K562 (cell line): ENCODE data around the gene OR52M1. TPM values are rescaled to one million over a fixed set of nuclear protein-coding genes. Genes with fewer than 3 reads are reported as not detected.

Source experiments
- ATAC-seq: fragments of 200-7000 bp; cut with Tn5 transposase; 3 replicates; pipeline ENCODE4 v1.9.1; 2020; ENCODE audit warnings: moderate library complexity
- BruUV-seq: library from RNA; stranded (reverse); fragments of 400-500 nt; replicated peaks from 2 replicates; lab custom pipeline; 2021; lab: Mats Ljungman, UMichigan
- CTCF ChIA-PET: fragments of 300-600 bp; formaldehyde crosslinking; extraction: SDS; loops from one replicate; lab custom pipeline; 2021; ENCODE audit warnings: low intra/inter-chr PET ratio; lab: Yijun Ruan, JAX
- POLR2A ChIA-PET: fragments of 300-600, 350-650 bp; sonication (Branson Sonifier 250); formaldehyde crosslinking; extraction: SDS; loops from one replicate; lab custom pipeline; 2021; ENCODE audit warnings: antibody characterized with exemption, inconsistent platforms; lab: Yijun Ruan, JAX
- DNase-seq, 4 experiments: peaks; one replicate each; pipeline versions ENCODE4 v3.0.0 to v3.0.0-alpha.2; 2011 to 2018; ENCODE audit warnings: low spot score in 3 of 4, mixed read lengths in 3 of 4; ENCODE audit errors: extremely low read depth in 1 of 4
- FAIRE-seq: peaks from 2 replicates; lab custom pipeline; 2011; peaks lifted over from hg19 to GRCh38; lab: Jason Lieb, UNC
- H2AFZ ChIP-seq: 2 replicates; pipeline ENCODE4 v1.6.0; 2011; ENCODE audit warnings: low read depth, low read length, control low read depth, inconsistent platforms
- H3K27ac ChIP-seq: fragments of 200-600 bp; 3 replicates; pipeline ENCODE4 v1.8.0; 2011; ENCODE audit warnings: low read depth, mild to moderate bottlenecking, control low read depth, inconsistent platforms, low read length, moderate library complexity, mixed read lengths; ENCODE audit errors: extremely low read depth
- H3K27me3 ChIP-seq, 2 experiments: fragments of 300-600 bp in 1 of 2; 2 replicates in 1 of 2; 3 replicates in 1 of 2; pipeline versions ENCODE4 v1.6.0 to v1.8.0; 2011; ENCODE audit warnings: inconsistent platforms in 2 of 2, low read length in 2 of 2, mild to moderate bottlenecking in 1 of 2, mixed read lengths in 1 of 2, moderate library complexity in 1 of 2; ENCODE audit not compliant: control insufficient read depth in 2 of 2, insufficient read depth in 2 of 2
- H3K36me3 ChIP-seq: fragments of 300-600 bp; 3 replicates; pipeline ENCODE4 v1.8.0; 2011; ENCODE audit warnings: mild to moderate bottlenecking, low read length, inconsistent platforms; ENCODE audit not compliant: control insufficient read depth, insufficient read depth
- H3K4me1 ChIP-seq, 2 experiments: fragments of 200-600 bp in 1 of 2; replicated peaks in 1 of 2; 2 replicates in 1 of 2; 3 replicates in 1 of 2; pipeline versions ENCODE4 v1.5.1 to v1.8.0; 2011; ENCODE audit warnings: inconsistent platforms in 2 of 2, low read length in 2 of 2, mild to moderate bottlenecking in 1 of 2, mixed read lengths in 1 of 2, moderate library complexity in 1 of 2; ENCODE audit not compliant: control insufficient read depth in 2 of 2, insufficient read depth in 2 of 2
- H3K4me2 ChIP-seq: 2 replicates; pipeline ENCODE4 v1.6.1; 2011; ENCODE audit warnings: low read length, control low read depth, inconsistent platforms, mixed read lengths; ENCODE audit not compliant: insufficient read depth
- H3K4me3 ChIP-seq: fragments of 200-600 bp; sonication (generic), shearing (Covaris generic); 2 replicates; pipeline ENCODE4 v1.5.1; 2016; ENCODE audit warnings: control low read depth, inconsistent platforms
- H3K79me2 ChIP-seq: fragments of 200-600 bp; 3 replicates; pipeline ENCODE4 v1.8.0; 2011; ENCODE audit warnings: low read length, inconsistent platforms; ENCODE audit not compliant: control insufficient read depth, insufficient read depth
- H3K9ac ChIP-seq, 2 experiments: 2 replicates each; pipeline versions ENCODE4 v1.6.0 to v1.6.1; 2011; ENCODE audit warnings: low read depth in 2 of 2, low read length in 2 of 2, control low read depth in 1 of 2, inconsistent platforms in 1 of 2, mild to moderate bottlenecking in 1 of 2, mixed read lengths in 1 of 2; ENCODE audit not compliant: insufficient read depth in 1 of 2
- H3K9me1 ChIP-seq: one replicate; pipeline ENCODE4 v1.6.0; 2011; ENCODE audit warnings: inconsistent platforms, mild to moderate bottlenecking, low read length, moderate library complexity; ENCODE audit not compliant: control insufficient read depth, insufficient read depth
- H3K9me3 ChIP-seq: replicated peaks from 2 replicates; pipeline ENCODE4 v1.5.1; 2011; ENCODE audit warnings: low read depth, low read length, inconsistent platforms; ENCODE audit not compliant: control insufficient read depth, insufficient read depth
- H4K20me1 ChIP-seq: replicated peaks from 2 replicates; pipeline ENCODE4 v1.6.1; 2011; ENCODE audit warnings: low read length, inconsistent platforms, mixed read lengths; ENCODE audit not compliant: control insufficient read depth, insufficient read depth
- CREB1 ChIP-seq, 2 experiments: sonication (generic) in 1 of 2; formaldehyde crosslinking in 1 of 2; IDR thresholded peaks; 2 replicates each; pipeline versions ENCODE4 v1.6.1 to v1.8.0; 2012 to 2022; ENCODE audit warnings: inconsistent platforms in 1 of 2, mild to moderate bottlenecking in 1 of 2, missing genetic modification reagents in 1 of 2, moderate library complexity in 1 of 2
- EP300 ChIP-seq: IDR thresholded peaks from 2 replicates; pipeline ENCODE4 v1.6.1; 2012; ENCODE audit warnings: low read length, improper control_type of control experiment
- MCM3 ChIP-seq: fragments of 450-650 bp; IDR thresholded peaks from 2 replicates; pipeline ENCODE4 v1.6.1; 2016
- MYNN ChIP-seq, 2 experiments: sonication (generic); formaldehyde crosslinking in 1 of 2; IDR thresholded peaks; 2 replicates each; pipeline versions ENCODE4 v1.5.0 to v1.6.1; 2016 to 2020; ENCODE audit warnings: antibody characterized with exemption in 1 of 2, missing genetic modification reagents in 1 of 2
- TEAD2 ChIP-seq: fragments of 450-650 bp; IDR thresholded peaks from 2 replicates; pipeline ENCODE4 v1.6.1; 2016; ENCODE audit warnings: missing genetic modification characterization, control low read depth, missing compliant biosample characterization
- TEAD4 ChIP-seq, 2 experiments: sonication (generic) in 1 of 2; formaldehyde crosslinking in 1 of 2; IDR thresholded peaks; 2 replicates each; pipeline versions ENCODE4 v1.6.1 to v1.8.0; 2012 to 2022; ENCODE audit warnings: borderline replicate concordance in 1 of 2, inconsistent platforms in 1 of 2, low read length in 1 of 2, mild to moderate bottlenecking in 1 of 2, missing genetic modification reagents in 1 of 2
- ZKSCAN8 ChIP-seq: fragments of 200-800 bp; sonication (Bioruptor generic); IDR thresholded peaks from 2 replicates; pipeline ENCODE4 v1.6.1; 2016; ENCODE audit warnings: missing genetic modification characterization, missing compliant biosample characterization
- ZNF668 ChIP-seq: fragments of 250-450 bp; sonication (Bioruptor Pico); IDR thresholded peaks from 2 replicates; pipeline ENCODE4 v1.8.0; 2022; ENCODE audit warnings: mild to moderate bottlenecking, inconsistent platforms
- WGBS: fragments of 100-300 bp; shearing (Covaris generic); methylation state at CpG from one replicate; pipeline ENCODE4 v1.1.6; 2016; ENCODE audit warnings: low coverage, mixed read lengths; ENCODE audit not compliant: insufficient coverage; ENCODE audit errors: missing lambda C conversion rate; 5-methylcytosine and 5-hydroxymethylcytosine counted together
- in situ Hi-C: fragments of 300-500 bp; cut with MboI; formaldehyde crosslinking; loops from 4 replicates; pipeline ENCODE4 v1.15.0; 2018; ENCODE audit warnings: inconsistent platforms, mixed read lengths
- intact Hi-C: fragments of 100-400 bp; cut with micrococcal nuclease; formaldehyde crosslinking; loops from 2 replicates; pipeline ENCODE4 v1.14.2; 2022
- polyA plus RNA-seq, 8 experiments: library from polyadenylated mRNA; depleted of rRNA in 4 of 8; stranded (reverse) in 5 of 8; unstranded in 3 of 8; fragments of >200 nt; fragmentation: Nextera tagmentation in 2 of 8; fragmentation: Illumina TruSeq in 1 of 8; extraction: Ambion mirVana in 2 of 8; extraction: Trizol in 1 of 8; gene quantifications; 2 replicates each; pipeline versions ENCODE4 v1.2.1 to v1.2.3, GENCODE V29; 2011 to 2014; ENCODE audit warnings: inconsistent platforms in 1 of 8, missing spikeins in 1 of 8
- total RNA-seq, 7 experiments: library from RNA; depleted of rRNA in 6 of 7; stranded (reverse); fragments of >200 nt in 6 of 7; fragmentation: Illumina TruSeq in 2 of 7; extraction: Trizol in 2 of 7; gene quantifications; 2 replicates each; pipeline versions ENCODE4 v1.2.1 to v1.2.3, GENCODE V29; 2011 to 2021; ENCODE audit warnings: low replicate concordance in 1 of 7
- TF ChIP-seq, protein P1 (sequence below), 2 experiments: fragments of 450-650 bp in 1 of 2; IDR thresholded peaks; 2 replicates each; pipeline ENCODE4 v1.6.1; 2011 to 2017; ENCODE audit warnings: low read depth in 2 of 2, antibody characterized with exemption in 1 of 2, borderline replicate concordance in 1 of 2, low read length in 1 of 2, mild to moderate bottlenecking in 1 of 2, mixed read lengths in 1 of 2; ENCODE audit not compliant: control insufficient read depth in 1 of 2

Gene OR52M1
- total and polyA plus RNA-seq, 9 of the 15 experiments (the other 6 are each of a cell fraction or from before 2014, with no cell fraction given) = not detected

- peaks cover 2 to 5% of the 10 kb centered on the region in 2 experiments; a peak in 1 of 5 replicates for H3K27me3 ChIP-seq
- intact Hi-C loops (no loop called here), in situ Hi-C loops (no loop called here)
- no peak overlapping the region for H3K9ac ChIP-seq
- no peak for DNase-seq
- H3K4me2 ChIP-seq = no peak overlapping the region
- H4K20me1 ChIP-seq = no peaks in the 10 kb centered on the region
- ChIA-PET CTCF (no interaction called here), POLR2A (no interaction called here)
- FAIRE-seq = no peak
- TF ChIP-seq TEAD2 (no peak), TEAD4 (IDR thresholded peaks at IDR 0.05; ENCODE audit: low read length) (no peak), TEAD4 (CRISPR knock-in tag; IDR thresholded peaks at IDR 0.05; ENCODE audit: borderline replicate concordance) (no peak), CREB1 (IDR thresholded peaks at IDR 0.05) (no peak), CREB1 (CRISPR knock-in tag; IDR thresholded peaks at IDR 0.05) (no peak), EP300 (no peak), ZNF668 (CRISPR knock-in tag) (no peak), ZKSCAN8 (CRISPR knock-in tag) (no peak), MCM3 (no peak), MYNN (IDR thresholded peaks at IDR 0.05) (no peak), MYNN (CRISPR knock-in tag; IDR thresholded peaks at IDR 0.05) (no peak)
- TF ChIP-seq, protein P1, sequence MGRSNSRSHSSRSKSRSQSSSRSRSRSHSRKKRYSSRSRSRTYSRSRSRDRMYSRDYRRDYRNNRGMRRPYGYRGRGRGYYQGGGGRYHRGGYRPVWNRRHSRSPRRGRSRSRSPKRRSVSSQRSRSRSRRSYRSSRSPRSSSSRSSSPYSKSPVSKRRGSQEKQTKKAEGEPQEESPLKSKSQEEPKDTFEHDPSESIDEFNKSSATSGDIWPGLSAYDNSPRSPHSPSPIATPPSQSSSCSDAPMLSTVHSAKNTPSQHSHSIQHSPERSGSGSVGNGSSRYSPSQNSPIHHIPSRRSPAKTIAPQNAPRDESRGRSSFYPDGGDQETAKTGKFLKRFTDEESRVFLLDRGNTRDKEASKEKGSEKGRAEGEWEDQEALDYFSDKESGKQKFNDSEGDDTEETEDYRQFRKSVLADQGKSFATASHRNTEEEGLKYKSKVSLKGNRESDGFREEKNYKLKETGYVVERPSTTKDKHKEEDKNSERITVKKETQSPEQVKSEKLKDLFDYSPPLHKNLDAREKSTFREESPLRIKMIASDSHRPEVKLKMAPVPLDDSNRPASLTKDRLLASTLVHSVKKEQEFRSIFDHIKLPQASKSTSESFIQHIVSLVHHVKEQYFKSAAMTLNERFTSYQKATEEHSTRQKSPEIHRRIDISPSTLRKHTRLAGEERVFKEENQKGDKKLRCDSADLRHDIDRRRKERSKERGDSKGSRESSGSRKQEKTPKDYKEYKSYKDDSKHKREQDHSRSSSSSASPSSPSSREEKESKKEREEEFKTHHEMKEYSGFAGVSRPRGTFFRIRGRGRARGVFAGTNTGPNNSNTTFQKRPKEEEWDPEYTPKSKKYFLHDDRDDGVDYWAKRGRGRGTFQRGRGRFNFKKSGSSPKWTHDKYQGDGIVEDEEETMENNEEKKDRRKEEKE (IDR thresholded peaks at IDR 0.05; ENCODE audit: borderline replicate concordance in 1 of 2, control insufficient read depth in 1 of 2, low read depth in 2 of 2, low read length in 1 of 2) = no peak
- H3K9me1 ChIP-seq = no peaks in the 10 kb centered on the region
- no peak overlapping the region for H3K4me3 ChIP-seq
- H3K27ac ChIP-seq = no peak overlapping the region
- no peak for ATAC-seq
- H2AFZ ChIP-seq = no peak overlapping the region
- no TSS peak for BruUV-seq
- no peaks in the 10 kb centered on the region for H3K9me3 ChIP-seq
- 0% methylated on average over 1 of the region's 1 CpG for WGBS
- H3K79me2 ChIP-seq = no peaks in the 10 kb centered on the region
- H3K36me3 ChIP-seq = no peaks in the 10 kb centered on the region
- no peaks in the 10 kb centered on the region for H3K4me1 ChIP-seq
Measured at GRCh38 chr11:4523666-4524065, 21.3 kb upstream of the OR52M1 start.
